Upper lobe of left lung (tissue), 6 donors: ENCODE measurements around the gene UBASH3A. TPM values are rescaled to one million over a fixed set of nuclear protein-coding genes. Genes with fewer than 3 reads are reported as not detected.
A peak's percentile ranks its signal among the peaks of the same experiment; 100 is the strongest.

Experiments used
- ATAC-seq, 2 donors: fragments of 200-7000 bp; cut with Tn5 transposase; one replicate each; pipeline ENCODE4 v1.9.1; 2022; ENCODE audit warnings: mild to moderate bottlenecking in 2 of 2, moderate library complexity in 2 of 2; ENCODE audit not compliant: low FRiP score in 2 of 2
- DNase-seq, 2 donors: peaks; one replicate each; pipeline ENCODE4 v3.0.0-alpha.2; 2019 to 2020
- H3K27ac ChIP-seq, 4 donors: fragments of 200-600 bp; sonication (generic); one replicate each; pipeline ENCODE4 v1.5.1; 2016 to 2019
- H3K27me3 ChIP-seq, 4 donors: fragments of 200-600 bp; sonication (generic); one replicate each; pipeline ENCODE4 v1.5.1; 2017 to 2019
- H3K36me3 ChIP-seq, 4 donors: fragments of 200-600 bp; sonication (generic); one replicate each; pipeline ENCODE4 v1.5.1; 2016 to 2019
- H3K4me1 ChIP-seq, 4 donors: fragments of 200-600 bp; sonication (generic); one replicate each; pipeline ENCODE4 v1.5.1; 2018 to 2019
- H3K4me3 ChIP-seq, 4 donors: fragments of 200-600 bp; sonication (generic); one replicate each; pipeline ENCODE4 v1.5.1; 2017 to 2019; ENCODE audit warnings: mild to moderate bottlenecking in 2 of 4, moderate library complexity in 1 of 4
- H3K9me3 ChIP-seq, 4 donors: fragments of 200-600 bp; sonication (generic); one replicate each; pipeline ENCODE4 v1.5.1; 2018 to 2019
- EP300 ChIP-seq, 4 donors: sonication (generic); formaldehyde crosslinking; IDR thresholded peaks; one replicate each; pipeline ENCODE4 v1.5.1; 2017; ENCODE audit warnings: antibody characterized with exemption in 4 of 4, control low read depth in 2 of 4
- POLR2A ChIP-seq, 4 donors: fragments of 450-650 bp; IDR thresholded peaks; one replicate each; pipeline ENCODE4 v1.5.1; 2016 to 2017; ENCODE audit warnings: antibody characterized with exemption in 4 of 4, mild to moderate bottlenecking in 2 of 4
- POLR2AphosphoS5 ChIP-seq, 2 donors: sonication (generic); formaldehyde crosslinking; IDR thresholded peaks; one replicate each; pipeline ENCODE4 v1.5.1; 2017; ENCODE audit warnings: antibody characterized with exemption in 2 of 2
- WGBS, 2 donors: methylation state at CpG; one replicate each; pipeline ENCODE4 v1.1.5; 2017 to 2018; 5-methylcytosine and 5-hydroxymethylcytosine counted together
- small RNA-seq, 4 donors: library from RNA; depleted of rRNA; stranded (forward); fragments of <200 nt; gene quantifications; one replicate each; pipeline ENCODE3, GENCODE V24; 2016
- total RNA-seq, 6 donors: library from RNA; depleted of rRNA in 4 of 6; stranded (reverse); fragments of >200 nt in 4 of 6; gene quantifications; one replicate each; pipeline versions ENCODE4 v1.1.0 to v1.2.1, GENCODE V29; 2016 to 2021
- TF ChIP-seq, protein P1 (sequence below), 6 experiments: fragments of 450-650 bp in 4 of 6; fragments of 200-600 bp in 2 of 6; sonication (generic) in 2 of 6; IDR thresholded peaks; one replicate each; pipeline ENCODE4 v1.5.1; 2016 to 2019; ENCODE audit warnings: antibody characterized with exemption in 6 of 6
- donor health status: DM: no; HTN: no; CAD: no; lungs with moderate emphysema.
- donor health status: DM: no; HTN: yes; CAD: no; lungs with severe emphysema.

Gene UBASH3A
- total RNA-seq, 6 donors from 2014 or later: 1.4 to 7.3 (median 2.9) TPM; not detected in 1

DNA sequence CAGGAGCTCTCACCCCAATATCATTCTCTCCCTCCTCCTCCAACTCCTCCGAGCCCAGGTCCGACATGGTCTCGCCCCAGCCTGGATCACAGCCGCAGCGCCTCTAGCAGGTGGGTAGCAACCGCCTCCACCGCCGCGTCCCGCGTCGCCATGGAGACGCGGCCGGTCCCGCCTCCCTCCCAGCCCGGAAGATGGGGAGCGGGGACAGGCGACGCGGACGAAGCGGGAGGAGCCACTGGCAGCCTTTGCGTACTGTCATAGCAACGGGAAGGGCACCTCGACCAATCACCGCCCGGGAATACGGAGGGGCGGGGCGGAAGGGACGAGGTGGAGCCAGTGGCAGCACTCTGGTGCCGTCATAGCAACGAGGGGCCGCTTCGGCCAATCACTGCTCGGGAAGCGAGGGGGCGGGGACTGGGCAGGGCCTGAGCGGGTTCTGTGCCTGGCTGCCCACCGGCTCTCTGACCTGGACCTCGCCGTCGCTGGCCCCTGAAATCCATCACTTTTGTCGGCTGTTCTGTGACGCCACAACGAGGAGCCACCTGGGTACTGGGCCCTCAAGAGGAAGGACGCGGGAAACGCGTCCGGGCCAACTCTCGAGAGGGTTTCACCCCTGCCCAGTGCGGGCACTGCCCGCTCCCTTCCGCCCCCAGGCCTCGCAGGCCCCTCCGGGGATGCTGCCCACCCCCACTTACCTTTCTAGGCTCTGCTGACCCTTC, 92.6 kb downstream of the UBASH3A start, which contains the start of gene RSPH1:
Gene RSPH1 (minus strand): TSS at position 105 of the 719 bp plus-strand sequence. CDS start 38 bp downstream, at position 67.
- H3K36me3 ChIP-seq: no peaks in the 10 kb centered on the region
- DNase-seq: peak; percentile 98 to 100
- H3K9me3 ChIP-seq: no peaks in the 10 kb centered on the region
- H3K4me1 ChIP-seq: peaks cover 6 to 15% (median 11%) of the 10 kb centered on the region in 4 donors
- WGBS, 2 donors: 0 to 1% methylated on average over 5 to 32 of the region's 58 CpGs
- peak; percentile 23 to 79 for TF ChIP-seq POLR2AphosphoS5 (IDR thresholded peaks at IDR 0.05)
- TF ChIP-seq EP300 (IDR thresholded peaks at IDR 0.05): no peak
- peak in 3 of 4 donors; percentile 54 to 91 (median 75) for TF ChIP-seq POLR2A (IDR thresholded peaks at IDR 0.05)
- TF ChIP-seq, protein P1, sequence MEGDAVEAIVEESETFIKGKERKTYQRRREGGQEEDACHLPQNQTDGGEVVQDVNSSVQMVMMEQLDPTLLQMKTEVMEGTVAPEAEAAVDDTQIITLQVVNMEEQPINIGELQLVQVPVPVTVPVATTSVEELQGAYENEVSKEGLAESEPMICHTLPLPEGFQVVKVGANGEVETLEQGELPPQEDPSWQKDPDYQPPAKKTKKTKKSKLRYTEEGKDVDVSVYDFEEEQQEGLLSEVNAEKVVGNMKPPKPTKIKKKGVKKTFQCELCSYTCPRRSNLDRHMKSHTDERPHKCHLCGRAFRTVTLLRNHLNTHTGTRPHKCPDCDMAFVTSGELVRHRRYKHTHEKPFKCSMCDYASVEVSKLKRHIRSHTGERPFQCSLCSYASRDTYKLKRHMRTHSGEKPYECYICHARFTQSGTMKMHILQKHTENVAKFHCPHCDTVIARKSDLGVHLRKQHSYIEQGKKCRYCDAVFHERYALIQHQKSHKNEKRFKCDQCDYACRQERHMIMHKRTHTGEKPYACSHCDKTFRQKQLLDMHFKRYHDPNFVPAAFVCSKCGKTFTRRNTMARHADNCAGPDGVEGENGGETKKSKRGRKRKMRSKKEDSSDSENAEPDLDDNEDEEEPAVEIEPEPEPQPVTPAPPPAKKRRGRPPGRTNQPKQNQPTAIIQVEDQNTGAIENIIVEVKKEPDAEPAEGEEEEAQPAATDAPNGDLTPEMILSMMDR (IDR thresholded peaks at IDR 0.05): no peak
- peak within 1 kb of the TSS; percentile 61 to 82 (median 66) for H3K4me3 ChIP-seq
- H3K27me3 ChIP-seq: no peaks in the 10 kb centered on the region
- peak; percentile 99 to 100 for ATAC-seq
- H3K27ac ChIP-seq: peak within 1 kb of the TSS; percentile 81 to 87 (median 82)

GRCh38 chr21:42496839-42497202, 93.1 kb downstream of the UBASH3A start:
- ATAC-seq (peak; percentile 6 to 35), DNase-seq (peak in 1 of 2 donors; percentile 64)
- H3K36me3 ChIP-seq: no peaks in the 10 kb centered on the region
- peaks cover 6 to 15% (median 11%) of the 10 kb centered on the region in 4 donors for H3K4me1 ChIP-seq
- TF ChIP-seq, protein P1 (IDR thresholded peaks at IDR 0.05): no peak
- no peak for TF ChIP-seq EP300 (IDR thresholded peaks at IDR 0.05)
- no peak for TF ChIP-seq POLR2AphosphoS5 (IDR thresholded peaks at IDR 0.05)
- peak in 1 of 4 donors; percentile 1 for TF ChIP-seq POLR2A (IDR thresholded peaks at IDR 0.05)
- 26 to 35% methylated on average over 16 to 18 of the region's 19 CpGs for WGBS, 2 donors
- peak overlapping the region; percentile 30 to 82 (median 63) for H3K4me3 ChIP-seq
- H3K9me3 ChIP-seq: no peaks in the 10 kb centered on the region
- H3K27ac ChIP-seq: peak overlapping the region; percentile 81 to 87 (median 82)
- no peaks in the 10 kb centered on the region for H3K27me3 ChIP-seq

Small RNAs within 50 kb of the gene (small RNA-seq; reads per million reads assigned to genes)
- 0 reads per million in 4 donors for gene RNU6-1149P

Other genes with a start within 250 kb of the UBASH3A start
- 100 to 1,000 TPM in 2 of 6 donors, 10 to 100 TPM in 4; 56.7 to 130 (median 79.8) TPM for gene ABCG1, start 184.8 kb upstream of the UBASH3A start, total RNA-seq
- 10 to 100 TPM in 5 of 6 donors, 1 to 10 TPM in 1; 5.9 to 21.5 (median 18.2) TPM for gene TFF3, start 88.5 kb upstream of the UBASH3A start, total RNA-seq
- gene TFF2, start 52.9 kb upstream of the UBASH3A start, total RNA-seq: not detected
- gene TFF1, start 37.4 kb upstream of the UBASH3A start, total RNA-seq: under 1 TPM in 2 of 6 donors, not detected in 4; 0.72 to 0.84 TPM
- 10 to 100 TPM in 1 of 6 donors, 1 to 10 TPM in 5; 3.5 to 12.5 (median 5.8) TPM for gene TMPRSS3, start 7.8 kb upstream of the UBASH3A start, total RNA-seq
- 10 to 100 TPM in 5 of 6 donors, under 1 TPM in 1; 0.46 to 68.4 (median 13.4) TPM for gene RSPH1, start 92.3 kb downstream of the UBASH3A start, total RNA-seq
- gene SLC37A1, start 110.0 kb downstream of the UBASH3A start, total RNA-seq: 10 to 100 TPM; 20.8 to 70.2 (median 36.8) TPM
- gene PDE9A, start 249.7 kb downstream of the UBASH3A start, total RNA-seq: 10 to 100 TPM in 2 of 6 donors, 1 to 10 TPM in 4; 4.0 to 12.4 (median 6.6) TPM